Neuronal stem cell (in vitro differentiated cells): Measurements from ENCODE around the gene SNX22.

ENCODE experiments used
- DNase-seq: peaks from one replicate; pipeline ENCODE4 v3.0.0-alpha.2; 2013; ENCODE audit warnings: low spot score
- H2AFZ ChIP-seq: one replicate; pipeline ENCODE4 v1.6.1; 2013; ENCODE audit warnings: mild to moderate bottlenecking, low read length, inconsistent platforms
- H2AK5ac ChIP-seq: 2 replicates; pipeline ENCODE4 v1.6.1; 2013; ENCODE audit warnings: low read depth, mild to moderate bottlenecking, inconsistent platforms, low read length, moderate library complexity, mixed read lengths
- H2BK120ac ChIP-seq: 2 replicates; pipeline ENCODE4 v1.6.1; 2013; ENCODE audit warnings: low read depth, mild to moderate bottlenecking, inconsistent platforms, low read length, moderate library complexity, mixed read lengths
- H2BK12ac ChIP-seq: one replicate; pipeline ENCODE4 v1.6.1; 2013; ENCODE audit warnings: low read length, inconsistent platforms
- H2BK15ac ChIP-seq: 2 replicates; pipeline ENCODE4 v1.6.1; 2013; ENCODE audit warnings: mild to moderate bottlenecking, low read length, inconsistent platforms, mixed read lengths
- H2BK5ac ChIP-seq: one replicate; pipeline ENCODE4 v1.6.1; 2013; ENCODE audit warnings: inconsistent platforms, mild to moderate bottlenecking, low read length, moderate library complexity
- H3K14ac ChIP-seq: one replicate; pipeline ENCODE4 v1.6.1; 2013; ENCODE audit warnings: low read length, inconsistent platforms
- H3K18ac ChIP-seq: 2 replicates; pipeline ENCODE4 v1.6.1; 2013; ENCODE audit warnings: low read length, inconsistent platforms
- H3K23ac ChIP-seq: 2 replicates; pipeline ENCODE4 v1.6.1; 2013; ENCODE audit warnings: low read depth, mild to moderate bottlenecking, mixed read lengths, low read length, inconsistent platforms; ENCODE audit not compliant: poor library complexity
- H3K27ac ChIP-seq: replicated peaks from 3 replicates; pipeline ENCODE4 v1.5.1; 2013; ENCODE audit warnings: low read length, inconsistent platforms
- H3K27me3 ChIP-seq, 3 experiments: 2 replicates each; pipeline ENCODE4 v1.6.1; 2013; ENCODE audit warnings: low read length in 3 of 3, mild to moderate bottlenecking in 2 of 3, inconsistent platforms in 1 of 3, low read depth in 1 of 3, mixed read lengths in 1 of 3, moderate library complexity in 1 of 3; ENCODE audit not compliant: control insufficient read depth in 3 of 3, insufficient read depth in 3 of 3
- H3K36me3 ChIP-seq, 2 donors: replicated peaks in 1 of 2; 2 replicates each; pipeline ENCODE4 v1.6.1; 2013; ENCODE audit warnings: low read length in 2 of 2; ENCODE audit not compliant: control insufficient read depth in 2 of 2, insufficient read depth in 2 of 2
- H3K4ac ChIP-seq: 2 replicates; pipeline ENCODE4 v1.6.1; 2013; ENCODE audit warnings: inconsistent platforms, mild to moderate bottlenecking, low read length, moderate library complexity
- H3K4me1 ChIP-seq, 2 donors: 1 replicate in 1 of 2; 2 replicates in 1 of 2; pipeline ENCODE4 v1.6.1; 2013; ENCODE audit warnings: low read length in 2 of 2, low read depth in 1 of 2; ENCODE audit not compliant: control insufficient read depth in 2 of 2, insufficient read depth in 1 of 2
- H3K4me2 ChIP-seq: one replicate; pipeline ENCODE4 v1.6.1; 2013; ENCODE audit warnings: mild to moderate bottlenecking, low read length, inconsistent platforms; ENCODE audit not compliant: insufficient read depth, poor library complexity, severe bottlenecking
- H3K4me3 ChIP-seq, 2 donors: 2 replicates each; pipeline ENCODE4 v1.5.1; 2013; ENCODE audit warnings: low read length in 2 of 2, mild to moderate bottlenecking in 2 of 2, inconsistent platforms in 1 of 2, moderate library complexity in 1 of 2
- H3K79me1 ChIP-seq: one replicate; pipeline ENCODE4 v1.6.1; 2013; ENCODE audit warnings: low read depth, mild to moderate bottlenecking, inconsistent platforms, low read length, moderate library complexity
- H3K9ac ChIP-seq: one replicate; pipeline ENCODE4 v1.6.1; 2013; ENCODE audit warnings: mild to moderate bottlenecking, low read depth, low read length, inconsistent platforms; ENCODE audit not compliant: poor library complexity
- H3K9me3 ChIP-seq, 2 donors: replicated peaks in 1 of 2; 2 replicates each; pipeline versions ENCODE3 to v1.6.1; 2013; ENCODE audit warnings: low read length in 2 of 2, mild to moderate bottlenecking in 2 of 2, inconsistent platforms in 1 of 2, low read depth in 1 of 2, mixed read lengths in 1 of 2, moderate library complexity in 1 of 2; ENCODE audit not compliant: control insufficient read depth in 2 of 2, insufficient read depth in 1 of 2
- H4K8ac ChIP-seq: one replicate; pipeline ENCODE4 v1.6.1; 2013; ENCODE audit warnings: low read depth, mild to moderate bottlenecking, inconsistent platforms, low read length, moderate library complexity
- H4K91ac ChIP-seq: one replicate; pipeline ENCODE4 v1.6.1; 2013; ENCODE audit warnings: low read length, low read depth, mild to moderate bottlenecking, inconsistent platforms; ENCODE audit not compliant: poor library complexity
- WGBS, 2 donors: extraction: QIAGEN DNeasy Blood & Tissue Kit; methylation state at CpG; one replicate each; pipeline ENCODE4 v1.1.7; 2013; ENCODE audit warnings: missing lambda C conversion rate in 2 of 2, mixed read lengths in 1 of 2; ENCODE audit not compliant: insufficient read length in 2 of 2, insufficient replicate concordance in 1 of 2; ENCODE audit errors: extremely low coverage in 2 of 2; 5-methylcytosine and 5-hydroxymethylcytosine counted together

SNX22 gene

GRCh38 chr15:64157599-64158125, 6.1 kb downstream of the SNX22 start:
- H3K4me3 ChIP-seq = no peak overlapping the region

GRCh38 chr15:64158363-64159134, 7.0 kb downstream of the SNX22 start:
- peaks cover 3 to 4% of the 10 kb centered on the region in 2 donors for H3K4me1 ChIP-seq
- H2AK5ac ChIP-seq = no peak overlapping the region
- H3K23ac ChIP-seq = peak overlapping the region; percentile 11
- DNase-seq = no peak
- H3K4me2 ChIP-seq = no peak overlapping the region
- no peak overlapping the region for H3K4me3 ChIP-seq
- no peak overlapping the region for H3K14ac ChIP-seq
- no peak overlapping the region for H3K18ac ChIP-seq
- no peak overlapping the region for H3K27ac ChIP-seq
- WGBS, 2 donors = no CpG with 5 or more reads among the region's 11 CpGs
- H2AFZ ChIP-seq = no peak overlapping the region
- H3K9ac ChIP-seq = peak overlapping the region; percentile 21
- peaks cover 48 to 78% of the 10 kb centered on the region in 2 donors for H3K36me3 ChIP-seq
- H2BK15ac ChIP-seq = no peak overlapping the region
- no peak overlapping the region for H2BK5ac ChIP-seq
- H3K4ac ChIP-seq = no peak overlapping the region
- no peaks in the 10 kb centered on the region for H3K9me3 ChIP-seq
- H4K91ac ChIP-seq = no peak overlapping the region
- H3K27me3 ChIP-seq = no peaks in the 10 kb centered on the region
- peaks cover 4% of the 10 kb centered on the region for H3K79me1 ChIP-seq
- no peak overlapping the region for H4K8ac ChIP-seq
- no peak overlapping the region for H2BK120ac ChIP-seq
- H2BK12ac ChIP-seq = no peak overlapping the region

More at GRCh38 chr15:64157599-64158125, 6.1 kb downstream of the SNX22 start:
- no CpG with 5 or more reads among the region's 1 CpG for WGBS, 2 donors
- no peak overlapping the region for H3K23ac ChIP-seq
- no peak overlapping the region for H2AK5ac ChIP-seq
- H3K4me1 ChIP-seq = peaks cover 7 to 11% of the 10 kb centered on the region in 2 donors
- peaks cover 4% of the 10 kb centered on the region for H3K79me1 ChIP-seq
- H3K4me2 ChIP-seq = no peak overlapping the region
- H3K4ac ChIP-seq = no peak overlapping the region
- H3K27me3 ChIP-seq = peaks cover 3 to 8% (median 4%) of the 10 kb centered on the region in 3 experiments
- H2BK120ac ChIP-seq = no peak overlapping the region
- H2BK5ac ChIP-seq = no peak overlapping the region
- no peak for DNase-seq
- no peak overlapping the region for H2BK15ac ChIP-seq
- no peak overlapping the region for H3K14ac ChIP-seq
- no peak overlapping the region for H3K27ac ChIP-seq
- no peak overlapping the region for H2BK12ac ChIP-seq
- no peak overlapping the region for H3K18ac ChIP-seq
- peaks cover 48 to 78% of the 10 kb centered on the region in 2 donors for H3K36me3 ChIP-seq
- no peaks in the 10 kb centered on the region for H3K9me3 ChIP-seq
- H3K9ac ChIP-seq = no peak overlapping the region
- no peak overlapping the region for H4K91ac ChIP-seq
- H4K8ac ChIP-seq = no peak overlapping the region
- no peak overlapping the region for H2AFZ ChIP-seq

- H3K4ac ChIP-seq = no peak overlapping the region
- H3K36me3 ChIP-seq = peaks cover 30 to 51% of the 10 kb centered on the region in 2 donors
- H3K27me3 ChIP-seq = no peaks in the 10 kb centered on the region
Measured at GRCh38 chr15:64161688-64162477, 10.4 kb downstream of the SNX22 start.

GRCh38 chr15:64162478-64162868, 10.9 kb downstream of the SNX22 start:
- Histone ChIP-seq H3K79me1 (peaks cover 4% of the 10 kb centered on the region), H2BK12ac (no peak overlapping the region), H3K14ac (peak overlapping the region; percentile 77), H4K91ac (no peak overlapping the region), H2BK120ac (no peak overlapping the region), H3K4me1 (peaks cover 4 to 9% of the 10 kb centered on the region in 2 donors), H3K4ac (no peak overlapping the region), H2AFZ (peak overlapping the region; percentile 85), H3K4me2 (peak overlapping the region; percentile 50), H3K23ac (peak overlapping the region; percentile 96), H4K8ac (no peak overlapping the region), H3K27me3 (no peaks in the 10 kb centered on the region), H3K18ac (peak overlapping the region; percentile 92), H2AK5ac (peak overlapping the region; percentile 60), H3K9me3 (no peaks in the 10 kb centered on the region), H3K9ac (peak overlapping the region; percentile 95), H2BK15ac (no peak overlapping the region), H3K27ac (no peak overlapping the region), H3K36me3 (peaks cover 25 to 45% of the 10 kb centered on the region in 2 donors), H2BK5ac (no peak overlapping the region), H3K4me3 (peak overlapping the region; percentile 70 to 100)
- no CpG with 5 or more reads among the region's 21 CpGs for WGBS, 2 donors
- DNase-seq = peak; percentile 21

More at GRCh38 chr15:64161688-64162477, 10.4 kb downstream of the SNX22 start:
- H3K23ac ChIP-seq = no peak overlapping the region
- peaks cover 4% of the 10 kb centered on the region for H3K79me1 ChIP-seq
- peak overlapping the region; percentile 85 for H2AFZ ChIP-seq
- no peak overlapping the region for H4K8ac ChIP-seq
- H3K14ac ChIP-seq = no peak overlapping the region
- H3K9me3 ChIP-seq = no peaks in the 10 kb centered on the region
- H2BK5ac ChIP-seq = no peak overlapping the region
- H2AK5ac ChIP-seq = no peak overlapping the region
- H3K4me1 ChIP-seq = peaks cover 4 to 9% of the 10 kb centered on the region in 2 donors
- no peak overlapping the region for H2BK12ac ChIP-seq
- H3K9ac ChIP-seq = no peak overlapping the region
- H4K91ac ChIP-seq = no peak overlapping the region
- H2BK15ac ChIP-seq = no peak overlapping the region
- H3K4me2 ChIP-seq = peak overlapping the region; percentile 50
- H3K27ac ChIP-seq = no peak overlapping the region
- no peak overlapping the region for H3K18ac ChIP-seq
- H3K4me3 ChIP-seq = peak overlapping the region; percentile 70 to 100
- no peak for DNase-seq
- WGBS, 2 donors = no CpG with 5 or more reads among the region's 12 CpGs
- no peak overlapping the region for H2BK120ac ChIP-seq
